ENCODE results near the gene UNC80.

The UNC80 gene

DNA sequence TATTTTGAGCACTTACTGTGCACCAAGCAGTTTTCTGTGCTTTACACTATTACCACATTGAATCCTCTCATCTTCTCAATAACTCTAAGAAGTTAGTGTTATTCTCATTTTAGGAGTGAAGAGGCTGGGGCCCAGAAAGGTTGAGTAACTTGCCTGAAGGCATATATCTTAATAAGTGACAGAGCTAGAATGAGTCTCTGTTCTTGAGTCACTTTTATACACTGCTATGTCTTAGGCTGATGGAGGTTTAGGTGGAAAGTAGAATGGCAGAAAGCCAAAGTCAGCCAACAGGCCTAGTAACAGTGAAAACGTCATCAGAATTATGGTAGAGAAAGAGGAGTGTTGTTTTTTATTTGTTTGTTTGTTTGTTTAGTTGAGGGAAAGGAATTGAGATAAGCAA, 202.9 kb downstream of the UNC80 start:
- no peak for DNase-seq

DNA sequence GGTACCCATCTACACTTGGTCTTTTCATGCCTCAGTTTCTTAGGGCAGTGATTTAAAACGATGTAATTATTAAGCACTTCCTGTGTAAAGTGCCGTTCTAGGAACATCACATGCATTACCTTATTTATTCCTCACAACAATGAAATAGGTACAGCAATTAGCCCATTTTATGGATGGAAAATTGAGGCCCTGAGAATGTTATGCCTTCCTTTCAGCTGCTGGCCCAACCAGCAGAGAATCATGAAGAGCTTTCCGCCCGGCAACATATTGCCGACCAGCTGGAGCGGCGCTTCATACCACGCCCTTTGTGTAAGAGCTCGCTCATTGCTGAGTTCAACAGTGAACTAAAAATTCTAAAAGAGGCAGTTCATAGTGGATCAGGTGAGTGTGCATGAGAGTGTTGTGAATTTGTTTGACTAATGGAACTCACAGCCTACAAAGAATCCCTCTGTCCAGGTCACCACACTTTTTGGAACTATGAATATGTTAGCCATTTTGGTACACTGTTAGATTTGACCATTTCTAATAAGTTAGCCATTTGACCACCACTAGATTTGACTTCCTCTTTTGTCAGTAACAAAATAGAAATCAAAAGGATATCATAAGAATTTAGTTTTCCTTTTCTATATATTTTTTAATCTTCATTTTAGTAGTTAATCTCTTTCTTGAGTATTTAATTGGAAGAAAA, 205.2 kb downstream of the UNC80 start:
- DNase-seq = no peak

DNA sequence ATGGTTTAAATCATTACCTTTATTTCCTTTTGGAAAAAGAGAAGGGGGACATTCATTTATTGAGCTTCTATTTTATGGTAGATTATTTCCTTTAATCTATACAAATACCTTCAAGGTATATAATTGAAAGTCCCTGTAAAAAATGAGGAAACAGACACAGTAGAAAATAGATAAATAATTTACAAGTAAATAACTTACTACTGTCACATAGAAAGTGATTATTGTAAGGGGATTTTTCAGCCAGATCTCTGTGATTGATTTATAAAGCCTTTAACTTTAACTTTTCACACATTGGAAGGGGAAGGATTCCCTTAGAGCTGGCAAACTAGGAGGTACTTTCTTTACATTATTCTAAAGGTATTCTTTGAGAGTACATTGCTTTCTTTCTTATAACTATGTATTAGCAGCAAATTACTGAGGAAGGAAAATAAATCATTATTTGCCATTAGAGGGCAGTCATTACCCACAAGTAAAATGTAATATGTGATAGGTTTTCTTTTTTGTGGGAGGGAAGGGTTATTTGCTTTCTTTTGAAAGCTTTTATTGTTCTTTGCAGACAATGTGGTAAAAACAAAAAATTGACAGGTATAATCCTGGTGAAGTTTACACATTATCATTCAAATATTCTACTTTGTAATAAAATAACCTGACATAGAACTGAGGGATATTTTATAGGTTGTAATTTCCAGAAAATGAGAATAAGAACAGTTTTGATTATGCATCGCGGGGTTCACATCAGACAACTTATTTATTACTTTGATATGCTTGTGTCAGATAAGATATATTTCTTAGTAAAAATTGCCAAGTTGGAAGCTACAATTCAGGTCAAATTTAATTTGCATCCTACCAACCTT, 206.0 kb downstream of the UNC80 start:
- peak; percentile 17 for DNase-seq

DNA sequence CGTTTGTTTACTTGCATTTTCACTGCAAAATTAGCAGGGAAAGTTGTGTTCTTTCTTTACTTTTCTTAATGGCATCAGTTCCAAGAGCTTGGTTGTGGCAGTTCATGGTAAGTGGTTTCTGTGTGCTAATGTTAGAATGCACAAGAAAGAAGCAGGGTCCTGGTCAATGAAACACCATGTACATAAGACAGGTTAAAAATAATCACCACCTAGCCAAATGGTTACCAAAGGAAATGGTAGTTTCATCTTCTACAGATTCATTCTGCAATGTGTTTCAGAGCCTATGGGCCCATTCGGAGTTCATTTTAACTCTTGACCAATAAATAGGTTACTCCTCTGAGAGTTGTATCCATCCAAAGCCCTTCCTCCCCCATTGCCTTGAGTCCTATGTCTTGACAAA, 212.7 kb downstream of the UNC80 start:
- no peak for DNase-seq

DNA sequence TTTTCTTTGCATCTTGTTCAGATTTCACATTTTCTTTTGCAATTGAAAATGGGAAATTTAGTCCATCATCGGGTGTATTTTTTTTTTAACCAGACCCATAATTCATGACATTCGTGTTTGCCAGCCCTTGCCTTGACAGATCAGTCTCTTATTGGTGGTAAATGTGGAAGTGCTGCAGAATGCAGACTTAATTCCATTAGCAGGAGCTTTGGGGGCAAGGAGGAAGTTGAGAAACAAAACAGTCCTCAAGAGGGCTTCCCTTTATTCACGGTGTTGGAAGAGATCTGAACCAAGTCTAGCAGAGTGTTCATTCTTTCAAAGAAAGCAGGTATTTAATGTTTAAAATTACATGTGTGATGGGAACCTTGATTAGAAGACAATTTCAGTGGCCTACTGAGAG, 214.2 kb downstream of the UNC80 start:
- DNase-seq = no peak

DNA sequence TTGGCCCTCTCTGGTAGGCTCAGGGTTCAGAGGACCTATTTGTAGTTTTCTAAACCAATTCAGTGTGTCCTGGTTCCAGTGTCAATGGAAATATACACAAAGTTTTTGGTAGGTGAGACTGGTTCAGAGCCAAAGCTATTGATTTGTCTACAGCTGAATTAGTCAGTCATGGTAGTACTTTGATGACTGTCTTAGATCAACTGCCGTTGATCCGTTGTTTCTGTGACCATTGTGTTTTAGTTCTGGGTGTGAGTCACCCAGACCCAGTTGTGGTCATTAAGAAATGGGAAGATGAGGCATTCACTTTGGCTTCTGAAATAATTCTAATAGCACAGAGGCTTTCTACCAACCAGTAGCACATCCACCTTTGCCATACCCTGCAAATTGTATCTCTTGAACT, 214.8 kb downstream of the UNC80 start:
- no peak for DNase-seq

DNA sequence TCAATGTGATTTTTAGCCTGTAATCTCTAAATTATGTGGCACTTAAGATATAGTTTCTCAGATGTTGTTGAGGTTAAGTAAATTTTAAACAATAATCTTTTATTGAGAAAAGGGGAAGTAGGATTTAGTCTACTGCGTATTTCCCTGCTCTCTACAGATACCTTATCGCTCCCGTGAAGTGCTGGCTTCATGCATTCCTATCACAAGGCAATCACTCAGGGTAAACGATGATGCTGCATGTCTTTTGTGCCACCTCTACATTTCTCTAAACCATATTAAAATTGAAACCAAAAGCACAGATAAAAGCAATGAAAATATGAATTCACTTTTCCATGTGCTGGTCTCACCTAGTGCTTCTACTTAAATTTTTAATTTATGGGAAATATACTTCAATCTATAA, 216.4 kb downstream of the UNC80 start:
- DNase-seq = no peak

DNA sequence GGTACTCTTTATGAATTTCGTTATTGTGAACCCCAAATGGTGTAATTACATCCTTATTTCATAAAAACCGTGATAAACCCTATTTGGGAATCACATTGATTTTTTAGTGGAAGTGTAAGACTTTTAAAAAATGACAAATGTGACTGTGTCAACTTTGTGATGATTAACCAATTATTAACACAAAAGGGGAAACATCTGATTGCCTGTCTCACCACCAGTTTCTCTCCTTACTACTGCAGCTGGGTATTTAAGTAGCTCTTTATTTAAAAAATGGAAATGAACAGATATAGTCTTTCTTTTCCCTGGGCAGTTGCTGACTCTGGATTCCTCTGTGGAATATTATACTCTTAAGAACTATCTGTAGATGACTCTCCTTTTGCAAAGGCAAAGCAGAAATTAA, 219.2 kb downstream of the UNC80 start:
- DNase-seq = no peak

DNA sequence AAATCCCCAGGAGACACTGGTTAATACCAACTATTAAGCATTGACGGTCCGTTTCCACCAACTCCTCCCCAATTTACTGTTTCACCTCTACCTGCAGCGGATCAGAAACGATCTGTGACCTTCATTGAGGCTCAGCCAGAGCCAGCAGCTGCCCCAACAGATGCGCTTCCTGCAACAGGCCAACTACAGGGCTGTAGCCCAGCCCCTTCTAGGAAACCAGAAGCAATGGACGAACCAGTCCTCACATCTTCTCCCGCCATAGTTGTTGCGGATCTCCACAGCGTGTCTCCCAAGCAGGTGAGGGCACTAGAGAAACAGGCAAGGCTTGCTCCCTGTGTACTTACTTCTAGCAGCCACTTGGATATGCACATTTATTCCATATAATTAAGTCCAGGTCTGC, 222.3 kb downstream of the UNC80 start:
- no peak for DNase-seq

DNA sequence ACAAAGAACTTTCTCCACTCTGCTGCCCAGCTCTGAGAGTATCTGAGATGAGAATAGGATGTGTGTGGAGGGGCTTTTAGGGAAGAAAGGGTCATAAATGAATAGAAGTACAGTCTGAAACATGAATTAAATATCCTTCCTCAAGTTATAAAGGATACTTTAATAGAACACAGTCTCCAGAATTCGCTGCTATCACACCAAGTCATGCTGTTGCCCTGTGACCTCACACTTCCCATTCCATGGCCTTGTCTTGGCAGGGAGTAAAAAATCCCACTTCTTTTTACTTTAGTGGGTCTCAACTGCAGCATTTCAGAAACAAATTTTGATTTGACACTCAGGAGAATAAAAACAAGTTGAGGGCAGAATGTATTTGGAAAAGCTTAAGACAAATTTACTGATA, 227.0 kb downstream of the UNC80 start:
- no peak for DNase-seq

DNA sequence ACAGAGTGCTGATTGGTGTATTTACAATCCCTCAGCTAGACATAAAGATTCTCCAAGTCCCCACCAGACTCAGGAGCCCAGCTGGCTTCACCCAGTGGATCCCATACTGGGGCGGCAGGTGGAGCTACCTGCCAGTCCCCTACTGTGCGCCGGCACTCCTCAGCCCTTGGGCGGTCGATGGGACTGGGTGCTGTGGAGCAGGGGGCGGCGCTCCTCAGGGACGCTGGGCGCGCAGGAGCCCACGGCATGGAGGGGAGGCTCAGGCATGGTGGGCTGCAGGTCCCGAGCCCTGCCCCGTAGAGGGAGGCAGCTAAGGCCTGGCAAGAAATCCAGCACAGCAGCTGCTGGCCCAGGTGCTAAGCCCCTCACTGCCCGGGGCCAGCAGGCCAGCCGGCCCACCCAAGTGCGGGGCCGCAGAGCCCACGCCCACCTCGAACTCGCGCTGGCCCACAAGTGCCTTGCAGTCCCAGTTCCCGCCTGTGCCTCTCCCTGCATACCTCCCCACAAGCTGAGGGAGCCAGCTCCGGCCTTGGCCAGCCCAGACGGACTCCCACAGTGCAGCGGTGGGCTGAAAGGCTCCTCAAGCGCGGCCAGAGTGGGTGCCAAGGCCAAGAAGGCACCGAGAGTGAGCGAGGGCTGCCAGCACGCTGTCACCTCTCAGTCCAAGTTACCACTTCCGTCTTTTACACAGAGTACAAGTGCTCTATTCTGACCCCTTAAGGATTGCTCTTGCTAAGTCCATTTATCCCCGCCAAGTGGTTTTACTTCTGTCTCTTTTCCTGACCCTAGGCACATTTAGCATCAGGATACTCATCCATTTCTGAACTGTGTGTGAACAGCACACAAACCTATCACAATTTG, 229.1 kb downstream of the UNC80 start:
- no peak for DNase-seq

DNA sequence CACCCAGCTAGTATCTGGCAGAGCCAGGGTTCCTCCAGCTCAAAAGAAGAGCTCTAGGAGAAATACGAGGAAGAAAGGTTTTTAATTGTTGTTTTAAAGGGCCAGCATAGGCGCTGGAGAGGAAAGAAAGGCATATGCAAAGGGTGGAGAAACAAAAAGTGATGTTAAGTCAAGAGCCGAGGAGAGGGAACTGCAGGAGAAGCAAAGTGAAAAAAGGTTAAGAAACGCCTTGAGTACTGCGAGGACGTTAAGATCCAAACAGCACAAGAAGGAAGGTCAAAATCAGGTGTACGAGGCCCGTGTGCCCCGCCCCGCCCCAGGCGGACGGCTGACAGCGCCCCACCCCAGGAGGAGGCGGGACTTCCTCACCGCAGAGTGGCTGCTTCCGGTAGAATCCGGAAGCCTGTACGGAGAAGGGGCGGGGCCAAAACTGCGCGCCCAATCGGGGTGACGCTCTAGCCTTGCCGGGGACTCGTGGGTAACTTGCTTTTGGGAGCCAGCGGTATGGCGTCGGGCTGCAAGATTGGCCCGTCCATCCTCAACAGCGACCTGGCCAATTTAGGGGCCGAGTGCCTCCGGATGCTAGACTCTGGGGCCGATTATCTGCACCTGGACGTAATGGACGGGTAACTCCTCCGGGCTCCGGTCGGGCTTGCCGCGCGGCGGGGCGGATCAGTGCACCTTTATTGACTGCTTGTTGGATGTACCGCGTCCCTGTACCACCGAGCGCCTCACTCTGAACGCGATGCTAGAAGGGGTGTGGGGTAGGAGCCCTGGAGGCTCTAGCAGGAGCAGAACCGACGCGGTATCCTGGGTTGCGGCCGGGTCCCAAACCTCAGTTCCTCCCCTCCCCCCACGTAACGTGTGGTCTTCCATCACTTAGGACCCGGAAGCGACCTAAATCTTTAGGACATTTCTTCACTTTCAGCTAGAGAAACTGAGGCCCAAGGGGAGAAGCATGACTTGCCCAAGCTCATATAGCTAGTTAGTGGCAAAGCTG, 230.8 kb downstream of the UNC80 start, which contains the start of gene RPE:
Gene RPE, plus strand, starts transcription at position 481 of the 1,000 bp plus-strand sequence. Its CDS starts 24 bp downstream, at position 505.
- peak; percentile 94 for DNase-seq

DNA sequence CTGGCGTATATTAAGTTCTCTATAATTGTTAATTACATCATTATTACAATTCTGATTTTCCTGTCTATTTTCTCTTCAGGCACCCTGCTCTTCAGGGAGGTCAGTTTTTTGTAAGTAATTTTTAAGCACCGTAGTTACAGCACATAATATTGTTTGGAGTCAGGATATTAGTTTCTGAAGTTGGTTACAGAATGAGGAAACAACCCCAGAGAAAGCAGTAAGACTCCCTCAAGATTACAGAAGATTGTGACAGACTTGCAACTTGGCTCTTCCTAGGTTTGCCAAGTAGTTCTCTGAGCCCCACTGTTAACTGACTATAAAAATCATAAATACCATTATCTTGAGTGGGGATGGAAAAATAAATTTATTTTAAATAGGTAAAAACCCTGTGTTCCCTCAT, 231.7 kb downstream of the UNC80 start:
- no peak for DNase-seq

DNA sequence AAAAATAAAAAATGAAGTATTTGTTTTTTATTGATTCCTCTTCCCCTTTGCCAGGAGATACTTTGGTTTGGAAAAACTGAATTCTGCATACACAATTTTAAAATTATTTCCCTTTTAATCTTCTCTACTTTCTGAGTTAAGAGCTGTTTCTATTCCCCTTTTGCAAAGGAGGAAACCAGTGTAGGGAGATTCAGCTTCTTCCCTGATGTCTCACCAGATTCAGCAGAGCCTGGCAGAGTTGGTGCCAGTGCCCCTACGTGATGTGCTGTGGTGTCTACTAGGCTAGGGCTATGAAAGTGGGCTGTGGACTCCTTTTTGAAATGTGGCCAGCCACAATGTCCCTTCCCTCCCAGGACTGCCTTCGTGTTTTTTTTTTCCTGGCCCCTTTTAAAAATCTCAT, 233.2 kb downstream of the UNC80 start:
- no peak for DNase-seq

DNA sequence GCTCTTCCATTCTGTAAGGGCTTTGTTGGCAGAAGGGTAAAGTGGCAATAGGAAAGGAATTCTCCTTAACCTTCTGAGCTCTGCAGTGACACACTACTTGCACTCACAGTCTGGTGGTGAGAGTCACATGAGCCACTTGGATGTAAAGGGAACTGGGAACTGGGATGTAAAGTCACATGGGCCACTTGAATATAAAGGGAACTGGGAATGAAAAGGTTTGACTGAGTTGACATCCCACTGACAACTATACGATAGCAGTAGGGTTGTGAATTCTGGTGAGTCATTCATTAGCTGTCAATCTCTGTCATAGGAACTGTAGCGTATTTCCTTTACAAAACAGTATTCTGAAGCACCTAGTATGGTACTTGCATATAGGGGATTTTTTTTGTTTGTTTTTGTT, 236.3 kb downstream of the UNC80 start:
- no peak for DNase-seq

DNA sequence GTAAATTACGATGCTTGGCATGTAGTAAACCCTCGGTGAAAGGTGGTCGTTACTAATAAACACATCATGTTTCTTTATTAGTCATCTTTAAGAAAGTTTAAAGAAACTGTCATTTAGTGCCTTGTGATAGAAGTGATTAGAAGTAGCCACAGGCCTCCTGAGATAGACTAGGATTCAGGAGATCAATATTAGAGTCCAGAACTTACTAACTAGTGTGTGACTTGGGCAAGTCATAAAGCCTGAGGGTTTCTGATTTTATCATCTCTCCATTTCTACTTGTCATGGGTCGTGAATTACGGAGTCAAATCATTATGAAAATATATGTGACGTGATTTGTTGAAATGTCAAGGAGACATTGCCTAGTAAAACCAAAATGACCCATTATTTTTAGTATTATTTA, 237.5 kb downstream of the UNC80 start:
- no peak for DNase-seq

DNA sequence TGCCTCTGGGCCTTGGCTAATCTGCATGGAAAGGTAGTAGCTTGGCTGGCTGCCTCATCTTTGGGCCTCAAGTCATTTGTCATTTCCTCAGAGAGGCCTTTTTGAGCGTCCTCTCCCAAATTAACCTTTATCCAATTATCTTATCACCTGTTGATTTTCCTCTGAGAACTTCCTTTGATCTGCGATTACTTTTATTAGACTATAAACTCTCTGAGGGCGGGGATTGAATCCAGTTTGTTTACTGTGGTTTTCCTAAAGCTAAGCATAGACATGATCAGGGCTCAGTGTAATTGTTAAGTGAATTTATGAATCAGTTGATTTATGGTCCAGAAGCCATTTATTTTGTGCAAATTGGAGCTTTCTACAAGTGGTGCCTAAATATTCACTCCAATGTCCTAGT, 238.3 kb downstream of the UNC80 start:
- DNase-seq = no peak

DNA sequence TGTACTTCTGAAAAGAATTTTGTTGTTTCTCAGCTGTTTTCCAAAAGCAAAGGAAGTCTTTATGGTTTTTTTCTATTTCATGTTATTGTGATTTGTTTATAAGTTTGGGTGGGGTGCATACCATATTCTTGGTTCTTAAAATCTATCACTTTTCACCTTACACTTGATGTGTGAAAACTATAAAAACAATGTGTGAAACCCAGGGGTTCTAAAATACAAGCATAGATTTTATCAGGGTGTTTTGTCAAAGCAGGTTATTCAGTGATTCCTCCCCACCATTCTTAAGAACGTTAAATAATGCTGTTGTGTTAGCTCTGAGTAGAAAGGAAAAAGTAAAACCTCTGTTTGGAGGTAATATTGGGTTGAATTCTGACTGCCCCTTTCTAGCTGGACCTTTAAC, 248.5 kb downstream of the UNC80 start:
- DNase-seq = no peak

DNA sequence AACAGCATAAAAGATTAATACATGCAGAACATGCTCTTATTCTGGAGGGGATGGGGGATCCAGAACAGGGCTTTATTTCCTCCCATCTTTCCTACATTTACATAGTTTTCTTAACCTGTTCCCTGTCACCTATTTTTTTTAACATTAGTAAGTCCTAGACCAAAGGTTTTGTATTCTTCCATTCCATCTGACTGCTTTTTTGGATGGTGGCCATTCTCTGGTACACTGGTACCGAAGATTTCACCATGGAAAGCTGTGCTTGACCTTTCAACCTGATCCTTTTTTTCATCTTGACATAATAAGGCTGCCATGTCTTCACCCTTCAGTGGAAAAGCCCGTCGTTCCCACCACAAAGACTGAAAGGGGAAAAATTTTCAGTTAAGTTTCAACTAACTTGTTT, 251.2 kb downstream of the UNC80 start:
- no peak for DNase-seq

DNA sequence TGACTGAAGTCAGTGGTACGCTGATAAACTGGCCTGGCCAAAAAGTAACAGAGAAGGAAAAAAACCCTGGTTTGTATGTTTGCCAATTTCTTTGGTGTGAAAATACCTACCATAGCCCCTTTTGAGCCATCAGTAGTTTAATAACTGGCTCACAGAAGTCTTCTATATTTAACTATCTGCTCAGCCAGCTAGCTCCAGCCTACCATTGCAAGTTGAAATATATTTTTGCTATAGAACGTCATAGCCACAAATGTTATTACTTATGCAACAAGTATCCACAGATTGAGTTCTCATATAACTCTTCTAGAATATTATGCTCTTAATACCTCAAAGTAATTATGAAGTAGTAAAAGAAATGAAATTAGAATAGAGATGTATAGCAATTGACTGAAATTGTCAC, 256.0 kb downstream of the UNC80 start:
- DNase-seq = no peak

DNA sequence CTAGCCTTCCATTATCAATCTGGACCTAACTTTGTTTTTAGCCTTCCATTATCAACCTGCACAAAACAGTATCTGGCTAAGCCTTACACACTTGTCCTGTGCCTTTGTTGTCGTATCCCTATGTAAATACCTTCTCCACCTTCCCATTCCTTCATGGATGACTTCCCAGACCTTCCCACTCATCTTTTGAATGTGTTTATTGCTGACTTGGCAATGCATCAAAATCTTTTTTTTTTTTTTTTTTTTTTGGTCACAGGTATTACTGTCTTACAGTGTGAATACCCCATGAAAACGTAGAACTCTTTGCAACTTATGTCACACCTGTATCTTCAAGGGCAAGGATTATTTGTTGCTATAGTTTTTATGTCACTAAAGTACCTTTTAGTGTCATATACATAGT, 256.5 kb downstream of the UNC80 start:
- no peak for DNase-seq
